ENCODE results near the gene MED27. TPM values are rescaled to one million over a fixed set of nuclear protein-coding genes. Genes with fewer than 3 reads are reported as not detected.
"Not testable (repeated sequence)": the region's sequence is repeated elsewhere in the genome, so short reads cannot be mapped to it uniquely, and the experiment has no call there.

MED27 gene
- total RNA-seq, 1 donor from 2014 or later, result 8.5 TPM

GRCh38 chr9:132014218-132014805 is 65.4 kb downstream of the MED27 start:
- no peak for DNase-seq

- no peak for DNase-seq
Measured at GRCh38 chr9:132012704-132013357, 66.8 kb downstream of the MED27 start.

- no peak for DNase-seq
Measured at GRCh38 chr9:132011896-132012295, 67.8 kb downstream of the MED27 start.

- DNase-seq, result no peak
Measured at GRCh38 chr9:132011309-132011708, 68.4 kb downstream of the MED27 start.

GRCh38 chr9:132010201-132010600 is 69.5 kb downstream of the MED27 start:
- DNase-seq, result not testable (repeated sequence)

GRCh38 chr9:132008855-132009812 is 70.5 kb downstream of the MED27 start:
- DNase-seq, result no peak

GRCh38 chr9:132008184-132008803 is 71.4 kb downstream of the MED27 start:
- DNase-seq, result peak; percentile 47

GRCh38 chr9:132007371-132008025 is 72.2 kb downstream of the MED27 start:
- no peak for DNase-seq

- DNase-seq, result no peak
Measured at GRCh38 chr9:132006677-132007370, 72.8 kb downstream of the MED27 start.

- DNase-seq, result no peak
Measured at GRCh38 chr9:132005899-132006298, 73.8 kb downstream of the MED27 start.

GRCh38 chr9:132004323-132004722 is 75.3 kb downstream of the MED27 start:
- no peak for DNase-seq

- no peak for DNase-seq
Measured at GRCh38 chr9:132003896-132004295, 75.8 kb downstream of the MED27 start.

- DNase-seq, result no peak
Measured at GRCh38 chr9:132003319-132003704, 76.4 kb downstream of the MED27 start.

GRCh38 chr9:132002643-132003318 is 76.9 kb downstream of the MED27 start:
- DNase-seq, result no peak

- DNase-seq, result no peak
Measured at GRCh38 chr9:132001567-132001966, 78.1 kb downstream of the MED27 start.

- no peak for DNase-seq
Measured at GRCh38 chr9:132000659-132001058, 79.0 kb downstream of the MED27 start.

- DNase-seq, result peak; percentile 78
Measured at GRCh38 chr9:131999692-132000551, 79.7 kb downstream of the MED27 start.

- no peak for DNase-seq
Measured at GRCh38 chr9:131997779-131998178, 81.9 kb downstream of the MED27 start.

GRCh38 chr9:131997076-131997475 is 82.6 kb downstream of the MED27 start:
- DNase-seq, result no peak

- no peak for DNase-seq
Measured at GRCh38 chr9:131995382-131995781, 84.3 kb downstream of the MED27 start.
